Tibial artery (tissue), 4 donors: ENCODE measurements around the gene ATP11A.

ENCODE experiments used
- DNase-seq, 2 donors: peaks; one replicate each; pipeline ENCODE4 v3.0.0-alpha.2; 2019
- H3K27ac ChIP-seq, 2 donors: fragments of 200-600 bp; sonication (generic) in 1 of 2; 1 replicate in 1 of 2; 2 replicates in 1 of 2; pipeline ENCODE4 v1.5.1; 2018 to 2019; ENCODE audit warnings: mild to moderate bottlenecking in 1 of 2
- H3K27me3 ChIP-seq, 2 donors: fragments of 200-600 bp; sonication (generic) in 1 of 2; one replicate each; pipeline versions ENCODE4 v1.5.1 to v1.6.0; 2016 to 2019
- H3K36me3 ChIP-seq, 3 donors: fragments of 200-600 bp; sonication (generic) in 2 of 3; one replicate each; pipeline ENCODE4 v1.5.1; 2016 to 2019; ENCODE audit warnings: mild to moderate bottlenecking in 2 of 3
- H3K4me1 ChIP-seq, 4 donors: fragments of 200-600 bp; sonication (generic) in 2 of 4; 1 replicate in 3 of 4; 2 replicates in 1 of 4; pipeline ENCODE4 v1.5.1; 2016 to 2019
- H3K4me3 ChIP-seq, 2 donors: fragments of 200-600 bp; sonication (generic) in 1 of 2; 1 replicate in 1 of 2; 2 replicates in 1 of 2; pipeline ENCODE4 v1.5.1; 2018 to 2019; ENCODE audit warnings: mild to moderate bottlenecking in 2 of 2
- H3K9me3 ChIP-seq, 3 donors: fragments of 200-600 bp; sonication (generic) in 1 of 3; one replicate each; pipeline ENCODE4 v1.5.1; 2016 to 2019
- CTCF ChIP-seq, 2 experiments: fragments of 200-600 bp in 1 of 2; fragments of 450-650 bp in 1 of 2; IDR thresholded peaks; one replicate each; pipeline ENCODE4 v1.5.1; 2017 to 2019; ENCODE audit warnings: antibody characterized with exemption in 2 of 2, mild to moderate bottlenecking in 1 of 2, moderate library complexity in 1 of 2
- intact Hi-C: fragments of 100-400 bp; cut with DNase I; formaldehyde crosslinking; loops from one replicate; pipeline ENCODE4 v1.15.0; 2023; ENCODE audit warnings: low total_unique reads

Gene ATP11A

GRCh38 chr13:112877539-112877938 is 187.7 kb downstream of the ATP11A start:
- H3K9me3 ChIP-seq, result no peaks in the 10 kb centered on the region
- H3K27ac ChIP-seq, result no peak overlapping the region
- peaks cover 8 to 59% (median 42%) of the 10 kb centered on the region in 3 donors for H3K36me3 ChIP-seq
- H3K4me1 ChIP-seq, result peaks cover 0 to 8% (median 4%) of the 10 kb centered on the region in 4 donors
- no peak for TF ChIP-seq CTCF (IDR thresholded peaks at IDR 0.05)
- no peak for DNase-seq
- H3K4me3 ChIP-seq, result no peak overlapping the region
- intact Hi-C loops, result no loop called here
- no peaks in the 10 kb centered on the region for H3K27me3 ChIP-seq

- Histone ChIP-seq H3K4me3 (no peak overlapping the region), H3K27ac (no peak overlapping the region), H3K4me1 (peaks cover 0 to 8% (median 4%) of the 10 kb centered on the region in 4 donors), H3K36me3 (peaks cover 8 to 67% (median 47%) of the 10 kb centered on the region in 3 donors), H3K27me3 (no peaks in the 10 kb centered on the region), H3K9me3 (no peaks in the 10 kb centered on the region)
- DNase-seq, result no peak
- no peak for TF ChIP-seq CTCF (IDR thresholded peaks at IDR 0.05)
- intact Hi-C loops, result no loop called here
These were observed 188.4 kb downstream of the ATP11A start for GRCh38 chr13:112877976-112878955.

GRCh38 chr13:112879283-112879833 is 189.5 kb downstream of the ATP11A start:
- Histone ChIP-seq H3K27me3 (no peaks in the 10 kb centered on the region), H3K36me3 (peaks cover 8 to 71% (median 47%) of the 10 kb centered on the region in 3 donors), H3K4me1 (peaks cover 0 to 5% (median 2%) of the 10 kb centered on the region in 4 donors), H3K27ac (no peak overlapping the region), H3K4me3 (no peak overlapping the region), H3K9me3 (no peaks in the 10 kb centered on the region)
- no peak for TF ChIP-seq CTCF (IDR thresholded peaks at IDR 0.05)
- intact Hi-C loops, result no loop called here
- peak in 1 of 2 donors; percentile 17 for DNase-seq

- DNase-seq, result peak in 1 of 2 donors; percentile 15
- Histone ChIP-seq H3K4me1 (no peaks in the 10 kb centered on the region), H3K4me3 (no peak overlapping the region), H3K36me3 (peaks cover 8 to 71% (median 47%) of the 10 kb centered on the region in 3 donors), H3K27me3 (no peaks in the 10 kb centered on the region), H3K27ac (no peak overlapping the region), H3K9me3 (no peaks in the 10 kb centered on the region)
- intact Hi-C loops, result no loop called here
- no peak for TF ChIP-seq CTCF (IDR thresholded peaks at IDR 0.05)
These were observed 190.4 kb downstream of the ATP11A start for GRCh38 chr13:112880221-112880641.

GRCh38 chr13:112880976-112881540 is 191.2 kb downstream of the ATP11A start:
- no peak for TF ChIP-seq CTCF (IDR thresholded peaks at IDR 0.05)
- H3K9me3 ChIP-seq, result no peaks in the 10 kb centered on the region
- no peaks in the 10 kb centered on the region for H3K27me3 ChIP-seq
- H3K4me3 ChIP-seq, result no peak overlapping the region
- peaks cover 0 to 6% (median 6%) of the 10 kb centered on the region in 4 donors for H3K4me1 ChIP-seq
- intact Hi-C loops, result no loop called here
- DNase-seq, result no peak
- no peak overlapping the region for H3K27ac ChIP-seq
- peaks cover 8 to 71% (median 47%) of the 10 kb centered on the region in 3 donors for H3K36me3 ChIP-seq
